K562 (cell line): ENCODE measurements around the gene ZNF699. TPM values are rescaled to one million over a fixed set of nuclear protein-coding genes. Genes with fewer than 3 reads are reported as not detected.

ENCODE experiments used
- ATAC-seq: fragments of 200-7000 bp; cut with Tn5 transposase; 3 replicates; pipeline ENCODE4 v1.9.1; 2020; ENCODE audit warnings: moderate library complexity
- BruUV-seq: library from RNA; stranded (reverse); fragments of 400-500 nt; replicated peaks from 2 replicates; lab custom pipeline; 2021; lab: Mats Ljungman, UMichigan
- CTCF ChIA-PET: fragments of 300-600 bp; formaldehyde crosslinking; extraction: SDS; loops from one replicate; lab custom pipeline; 2021; ENCODE audit warnings: low intra/inter-chr PET ratio; lab: Yijun Ruan, JAX
- POLR2A ChIA-PET: fragments of 300-600, 350-650 bp; sonication (Branson Sonifier 250); formaldehyde crosslinking; extraction: SDS; loops from one replicate; lab custom pipeline; 2021; ENCODE audit warnings: antibody characterized with exemption, inconsistent platforms; lab: Yijun Ruan, JAX
- DNase-seq, 4 experiments: peaks; one replicate each; pipeline versions ENCODE4 v3.0.0 to v3.0.0-alpha.2; 2011 to 2018; ENCODE audit warnings: low spot score in 3 of 4, mixed read lengths in 3 of 4; ENCODE audit errors: extremely low read depth in 1 of 4
- FAIRE-seq: peaks from 2 replicates; lab custom pipeline; 2011; peaks lifted over from hg19 to GRCh38; lab: Jason Lieb, UNC
- H2AFZ ChIP-seq: 2 replicates; pipeline ENCODE4 v1.6.0; 2011; ENCODE audit warnings: low read depth, low read length, control low read depth, inconsistent platforms
- H3K27ac ChIP-seq: fragments of 200-600 bp; 3 replicates; pipeline ENCODE4 v1.8.0; 2011; ENCODE audit warnings: low read depth, mild to moderate bottlenecking, control low read depth, inconsistent platforms, low read length, moderate library complexity, mixed read lengths; ENCODE audit errors: extremely low read depth
- H3K27me3 ChIP-seq, 2 experiments: fragments of 300-600 bp in 1 of 2; 2 replicates in 1 of 2; 3 replicates in 1 of 2; pipeline versions ENCODE4 v1.6.0 to v1.8.0; 2011; ENCODE audit warnings: inconsistent platforms in 2 of 2, low read length in 2 of 2, mild to moderate bottlenecking in 1 of 2, mixed read lengths in 1 of 2, moderate library complexity in 1 of 2; ENCODE audit not compliant: control insufficient read depth in 2 of 2, insufficient read depth in 2 of 2
- H3K36me3 ChIP-seq: fragments of 300-600 bp; 3 replicates; pipeline ENCODE4 v1.8.0; 2011; ENCODE audit warnings: mild to moderate bottlenecking, low read length, inconsistent platforms; ENCODE audit not compliant: control insufficient read depth, insufficient read depth
- H3K4me1 ChIP-seq, 2 experiments: fragments of 200-600 bp in 1 of 2; replicated peaks in 1 of 2; 2 replicates in 1 of 2; 3 replicates in 1 of 2; pipeline versions ENCODE4 v1.5.1 to v1.8.0; 2011; ENCODE audit warnings: inconsistent platforms in 2 of 2, low read length in 2 of 2, mild to moderate bottlenecking in 1 of 2, mixed read lengths in 1 of 2, moderate library complexity in 1 of 2; ENCODE audit not compliant: control insufficient read depth in 2 of 2, insufficient read depth in 2 of 2
- H3K4me2 ChIP-seq: 2 replicates; pipeline ENCODE4 v1.6.1; 2011; ENCODE audit warnings: low read length, control low read depth, inconsistent platforms, mixed read lengths; ENCODE audit not compliant: insufficient read depth
- H3K4me3 ChIP-seq: fragments of 200-600 bp; sonication (generic), shearing (Covaris generic); 2 replicates; pipeline ENCODE4 v1.5.1; 2016; ENCODE audit warnings: control low read depth, inconsistent platforms
- H3K79me2 ChIP-seq: fragments of 200-600 bp; 3 replicates; pipeline ENCODE4 v1.8.0; 2011; ENCODE audit warnings: low read length, inconsistent platforms; ENCODE audit not compliant: control insufficient read depth, insufficient read depth
- H3K9ac ChIP-seq, 2 experiments: 2 replicates each; pipeline versions ENCODE4 v1.6.0 to v1.6.1; 2011; ENCODE audit warnings: low read depth in 2 of 2, low read length in 2 of 2, control low read depth in 1 of 2, inconsistent platforms in 1 of 2, mild to moderate bottlenecking in 1 of 2, mixed read lengths in 1 of 2; ENCODE audit not compliant: insufficient read depth in 1 of 2
- H3K9me1 ChIP-seq: one replicate; pipeline ENCODE4 v1.6.0; 2011; ENCODE audit warnings: inconsistent platforms, mild to moderate bottlenecking, low read length, moderate library complexity; ENCODE audit not compliant: control insufficient read depth, insufficient read depth
- H3K9me3 ChIP-seq: replicated peaks from 2 replicates; pipeline ENCODE4 v1.5.1; 2011; ENCODE audit warnings: low read depth, low read length, inconsistent platforms; ENCODE audit not compliant: control insufficient read depth, insufficient read depth
- H4K20me1 ChIP-seq: replicated peaks from 2 replicates; pipeline ENCODE4 v1.6.1; 2011; ENCODE audit warnings: low read length, inconsistent platforms, mixed read lengths; ENCODE audit not compliant: control insufficient read depth, insufficient read depth
- ATF1 ChIP-seq, 2 experiments: fragments of 450-650 bp in 1 of 2; IDR thresholded peaks; 2 replicates each; pipeline ENCODE4 v1.6.1; 2016; ENCODE audit warnings: missing compliant biosample characterization in 1 of 2, missing genetic modification characterization in 1 of 2
- BRD4 ChIP-seq: fragments of 200-600 bp; sonication (generic); IDR thresholded peaks from 2 replicates; pipeline ENCODE4 v1.6.1; 2017; ENCODE audit warnings: inconsistent platforms
- HDAC2 ChIP-seq: fragments of 450-650 bp; IDR thresholded peaks from 2 replicates; pipeline ENCODE4 v1.6.1; 2016; ENCODE audit warnings: mild to moderate bottlenecking
- HIVEP1 ChIP-seq: fragments of 250-450 bp; sonication (Bioruptor Pico); IDR thresholded peaks from 2 replicates; pipeline ENCODE4 v1.4.0; 2020; ENCODE audit warnings: mild to moderate bottlenecking
- ILF3 ChIP-seq: fragments of 450-650 bp; IDR thresholded peaks from 2 replicates; pipeline ENCODE4 v1.6.1; 2018; ENCODE audit warnings: antibody characterized with exemption, mild to moderate bottlenecking, moderate library complexity, borderline replicate concordance
- NUFIP1 ChIP-seq: fragments of 450-650 bp; IDR thresholded peaks from 2 replicates; pipeline ENCODE4 v1.6.1; 2018; ENCODE audit not compliant: partially characterized antibody
- SIN3B ChIP-seq: fragments of 450-650 bp; IDR thresholded peaks from 2 replicates; pipeline ENCODE4 v1.6.1; 2017; ENCODE audit warnings: low read depth, mild to moderate bottlenecking, moderate library complexity
- STAT5B ChIP-seq: fragments of 250-450 bp; sonication (Bioruptor Pico); IDR thresholded peaks from 2 replicates; pipeline ENCODE4 v1.8.0; 2021; ENCODE audit warnings: mild to moderate bottlenecking, inconsistent platforms
- TAL1 ChIP-seq: fragments of 450-650 bp; IDR thresholded peaks from 2 replicates; pipeline ENCODE4 v1.6.1; 2016; ENCODE audit warnings: mild to moderate bottlenecking
- TEAD2 ChIP-seq: fragments of 450-650 bp; IDR thresholded peaks from 2 replicates; pipeline ENCODE4 v1.6.1; 2016; ENCODE audit warnings: missing genetic modification characterization, control low read depth, missing compliant biosample characterization
- WGBS: fragments of 100-300 bp; shearing (Covaris generic); methylation state at CpG from one replicate; pipeline ENCODE4 v1.1.6; 2016; ENCODE audit warnings: low coverage, mixed read lengths; ENCODE audit not compliant: insufficient coverage; ENCODE audit errors: missing lambda C conversion rate; 5-methylcytosine and 5-hydroxymethylcytosine counted together
- in situ Hi-C: fragments of 300-500 bp; cut with MboI; formaldehyde crosslinking; loops from 4 replicates; pipeline ENCODE4 v1.15.0; 2018; ENCODE audit warnings: inconsistent platforms, mixed read lengths
- intact Hi-C: fragments of 100-400 bp; cut with micrococcal nuclease; formaldehyde crosslinking; loops from 2 replicates; pipeline ENCODE4 v1.14.2; 2022
- polyA plus RNA-seq, 8 experiments: library from polyadenylated mRNA; depleted of rRNA in 4 of 8; stranded (reverse) in 5 of 8; unstranded in 3 of 8; fragments of >200 nt; fragmentation: Nextera tagmentation in 2 of 8; fragmentation: Illumina TruSeq in 1 of 8; extraction: Ambion mirVana in 2 of 8; extraction: Trizol in 1 of 8; gene quantifications; 2 replicates each; pipeline versions ENCODE4 v1.2.1 to v1.2.3, GENCODE V29; 2011 to 2014; ENCODE audit warnings: inconsistent platforms in 1 of 8, missing spikeins in 1 of 8
- total RNA-seq, 7 experiments: library from RNA; depleted of rRNA in 6 of 7; stranded (reverse); fragments of >200 nt in 6 of 7; fragmentation: Illumina TruSeq in 2 of 7; extraction: Trizol in 2 of 7; gene quantifications; 2 replicates each; pipeline versions ENCODE4 v1.2.1 to v1.2.3, GENCODE V29; 2011 to 2021; ENCODE audit warnings: low replicate concordance in 1 of 7
- TF ChIP-seq, protein P1 (sequence below): IDR thresholded peaks from 3 replicates; pipeline ENCODE4 v1.6.1; 2011; ENCODE audit warnings: borderline replicate concordance, mild to moderate bottlenecking, moderate library complexity; ENCODE audit not compliant: insufficient read length; ENCODE audit errors: extremely low read depth
- TF ChIP-seq, protein P2 (sequence below): IDR thresholded peaks from 3 replicates; pipeline ENCODE4 v1.6.1; 2011; ENCODE audit warnings: borderline replicate concordance, mild to moderate bottlenecking; ENCODE audit not compliant: insufficient read length, insufficient read depth
- TF ChIP-seq, protein P3 (sequence below): sonication (generic); formaldehyde crosslinking; IDR thresholded peaks from 2 replicates; pipeline ENCODE4 v1.4.0; 2020; ENCODE audit warnings: mild to moderate bottlenecking, missing genetic modification reagents

The ZNF699 gene
- total and polyA plus RNA-seq, 9 of the 15 experiments (the other 6 are each of a cell fraction or from before 2014, with no cell fraction given) = 0.08 to 4.1 (median 3.1) TPM

GRCh38 chr19:9323919-9324583, 14.4 kb upstream of the ZNF699 start, which contains the start of gene ZNF559 (continued):
- 0 out of 2 replicates have a peak, but pooled peaks have one; percentile 37 for TF ChIP-seq SIN3B

DNA sequence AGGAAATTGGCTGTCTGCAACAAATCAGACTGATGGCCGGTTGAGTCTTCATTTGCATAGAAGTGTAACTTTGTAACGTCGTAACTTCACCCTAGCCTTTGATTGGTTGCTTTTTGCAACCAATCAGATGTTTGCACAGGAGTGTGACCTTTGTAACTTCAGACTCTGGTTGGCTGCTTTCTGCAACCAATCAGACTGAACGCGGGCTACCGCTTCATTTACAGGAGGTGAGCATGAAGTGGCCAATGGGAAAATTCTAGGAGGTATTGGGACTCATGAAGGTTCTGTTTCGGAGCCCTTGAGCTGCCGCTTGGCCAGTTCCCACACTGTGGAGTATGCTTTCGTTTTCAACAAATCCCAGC, 13.9 kb upstream of the ZNF699 start:
- no TSS peak for BruUV-seq
- FAIRE-seq (peak; percentile 75), DNase-seq (peak; percentile 55 to 75 (median 64)), ATAC-seq (peak; percentile 82)
- H3K9ac ChIP-seq = peak overlapping the region in 1 of 2 experiments; percentile 52; a peak in 2 of 4 replicates
- peak overlapping the region; percentile 59 for H3K4me3 ChIP-seq
- H3K79me2 ChIP-seq = peaks cover 8% of the 10 kb centered on the region; the same call in 2 of the 3 replicates
- peak overlapping the region; percentile 88 for H2AFZ ChIP-seq
- H4K20me1 ChIP-seq = no peaks in the 10 kb centered on the region
- ChIA-PET POLR2A (interaction anchor here (0.5 to 1.7 kb wide), 4 partner anchors 14 to 112 kb away, joined by 3 to 6 read pairs (median 4); partner anchors contain the start of genes ZNF266 and ZNF699), CTCF (interaction anchor here (0.5 to 0.7 kb wide), 2 partner anchors 12 to 985 kb away, joined by 3 read pairs; no protein-coding TSS in a partner anchor)
- intact Hi-C loops = no loop called here
- peak overlapping the region; percentile 73 for H3K27ac ChIP-seq
- peak overlapping the region; percentile 90 for H3K4me2 ChIP-seq
- in situ Hi-C loops = no loop called here
- H3K36me3 ChIP-seq = no peaks in the 10 kb centered on the region
- no peaks in the 10 kb centered on the region for H3K27me3 ChIP-seq
- peaks cover 0 to 10% of the 10 kb centered on the region in 2 experiments; a peak in 2 of 5 replicates for H3K4me1 ChIP-seq
- H3K9me3 ChIP-seq = 0 out of 2 replicates have a peak, but pooled peaks cover 4% of the 10 kb centered on the region
- WGBS = 22% methylated on average over 9 of the region's 9 CpGs
- H3K9me1 ChIP-seq = no peaks in the 10 kb centered on the region
- TF ChIP-seq NUFIP1 (peak; percentile 18), ATF1 (CRISPR knock-in tag; IDR thresholded peaks at IDR 0.05) (no peak), ATF1 (tag; IDR thresholded peaks at IDR 0.05) (peak; percentile 43; the same call in 1 of the 2 replicates), TAL1 (no peak), ILF3 (no peak), HDAC2 (no peak), BRD4 (no peak), STAT5B (CRISPR knock-in tag) (no peak), HIVEP1 (CRISPR knock-in tag) (no peak), TEAD2 (no peak)
- TF ChIP-seq, protein P1, sequence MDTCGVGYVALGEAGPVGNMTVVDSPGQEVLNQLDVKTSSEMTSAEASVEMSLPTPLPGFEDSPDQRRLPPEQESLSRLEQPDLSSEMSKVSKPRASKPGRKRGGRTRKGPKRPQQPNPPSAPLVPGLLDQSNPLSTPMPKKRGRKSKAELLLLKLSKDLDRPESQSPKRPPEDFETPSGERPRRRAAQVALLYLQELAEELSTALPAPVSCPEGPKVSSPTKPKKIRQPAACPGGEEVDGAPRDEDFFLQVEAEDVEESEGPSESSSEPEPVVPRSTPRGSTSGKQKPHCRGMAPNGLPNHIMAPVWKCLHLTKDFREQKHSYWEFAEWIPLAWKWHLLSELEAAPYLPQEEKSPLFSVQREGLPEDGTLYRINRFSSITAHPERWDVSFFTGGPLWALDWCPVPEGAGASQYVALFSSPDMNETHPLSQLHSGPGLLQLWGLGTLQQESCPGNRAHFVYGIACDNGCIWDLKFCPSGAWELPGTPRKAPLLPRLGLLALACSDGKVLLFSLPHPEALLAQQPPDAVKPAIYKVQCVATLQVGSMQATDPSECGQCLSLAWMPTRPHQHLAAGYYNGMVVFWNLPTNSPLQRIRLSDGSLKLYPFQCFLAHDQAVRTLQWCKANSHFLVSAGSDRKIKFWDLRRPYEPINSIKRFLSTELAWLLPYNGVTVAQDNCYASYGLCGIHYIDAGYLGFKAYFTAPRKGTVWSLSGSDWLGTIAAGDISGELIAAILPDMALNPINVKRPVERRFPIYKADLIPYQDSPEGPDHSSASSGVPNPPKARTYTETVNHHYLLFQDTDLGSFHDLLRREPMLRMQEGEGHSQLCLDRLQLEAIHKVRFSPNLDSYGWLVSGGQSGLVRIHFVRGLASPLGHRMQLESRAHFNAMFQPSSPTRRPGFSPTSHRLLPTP = no peak
- TF ChIP-seq, protein P2, sequence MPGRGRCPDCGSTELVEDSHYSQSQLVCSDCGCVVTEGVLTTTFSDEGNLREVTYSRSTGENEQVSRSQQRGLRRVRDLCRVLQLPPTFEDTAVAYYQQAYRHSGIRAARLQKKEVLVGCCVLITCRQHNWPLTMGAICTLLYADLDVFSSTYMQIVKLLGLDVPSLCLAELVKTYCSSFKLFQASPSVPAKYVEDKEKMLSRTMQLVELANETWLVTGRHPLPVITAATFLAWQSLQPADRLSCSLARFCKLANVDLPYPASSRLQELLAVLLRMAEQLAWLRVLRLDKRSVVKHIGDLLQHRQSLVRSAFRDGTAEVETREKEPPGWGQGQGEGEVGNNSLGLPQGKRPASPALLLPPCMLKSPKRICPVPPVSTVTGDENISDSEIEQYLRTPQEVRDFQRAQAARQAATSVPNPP = no peak
- TF ChIP-seq, protein P3, sequence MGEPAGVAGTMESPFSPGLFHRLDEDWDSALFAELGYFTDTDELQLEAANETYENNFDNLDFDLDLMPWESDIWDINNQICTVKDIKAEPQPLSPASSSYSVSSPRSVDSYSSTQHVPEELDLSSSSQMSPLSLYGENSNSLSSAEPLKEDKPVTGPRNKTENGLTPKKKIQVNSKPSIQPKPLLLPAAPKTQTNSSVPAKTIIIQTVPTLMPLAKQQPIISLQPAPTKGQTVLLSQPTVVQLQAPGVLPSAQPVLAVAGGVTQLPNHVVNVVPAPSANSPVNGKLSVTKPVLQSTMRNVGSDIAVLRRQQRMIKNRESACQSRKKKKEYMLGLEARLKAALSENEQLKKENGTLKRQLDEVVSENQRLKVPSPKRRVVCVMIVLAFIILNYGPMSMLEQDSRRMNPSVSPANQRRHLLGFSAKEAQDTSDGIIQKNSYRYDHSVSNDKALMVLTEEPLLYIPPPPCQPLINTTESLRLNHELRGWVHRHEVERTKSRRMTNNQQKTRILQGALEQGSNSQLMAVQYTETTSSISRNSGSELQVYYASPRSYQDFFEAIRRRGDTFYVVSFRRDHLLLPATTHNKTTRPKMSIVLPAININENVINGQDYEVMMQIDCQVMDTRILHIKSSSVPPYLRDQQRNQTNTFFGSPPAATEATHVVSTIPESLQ (CRISPR knock-in tag) = no peak
